Endothelial cell of umbilical vein (primary cell): ENCODE measurements around the gene BLID.

ENCODE experiments used
- EZH2 ChIP-seq: IDR thresholded peaks from 2 replicates; pipeline ENCODE4 v1.6.1; 2012; ENCODE audit warnings: borderline replicate concordance, low read depth, mild to moderate bottlenecking, moderate library complexity, low read length, inconsistent platforms; ENCODE audit not compliant: severe bottlenecking
- GATA2 ChIP-seq: IDR thresholded peaks from 2 replicates; pipeline ENCODE4 v1.7.0; 2011; ENCODE audit warnings: low read depth, mild to moderate bottlenecking, moderate library complexity, mixed read lengths, low read length; ENCODE audit not compliant: insufficient read length, insufficient read depth
- POLR2A ChIP-seq: IDR thresholded peaks from 2 replicates; pipeline ENCODE4 v1.6.1; 2012; ENCODE audit warnings: low read depth, mild to moderate bottlenecking, control low read depth, low read length
- POLR2AphosphoS5 ChIP-seq: IDR thresholded peaks from 2 replicates; pipeline ENCODE4 v1.6.1; 2012; ENCODE audit warnings: low read depth, mild to moderate bottlenecking, control low read depth, low read length, moderate library complexity; ENCODE audit not compliant: insufficient read depth
- TF ChIP-seq, protein P1 (sequence below), 2 donors: IDR thresholded peaks; 1 replicate in 1 of 2; 2 replicates in 1 of 2; pipeline ENCODE4 v1.5.1; 2011; ENCODE audit warnings: low read length in 2 of 2, mild to moderate bottlenecking in 2 of 2, moderate library complexity in 2 of 2, control low read depth in 1 of 2, inconsistent platforms in 1 of 2, low read depth in 1 of 2; ENCODE audit not compliant: insufficient read depth in 1 of 2; ENCODE audit errors: extremely low read depth in 1 of 2
- TF ChIP-seq, protein P2 (sequence below): IDR thresholded peaks from 2 replicates; pipeline ENCODE4 v1.6.1; 2011; ENCODE audit not compliant: insufficient read depth, insufficient read length

DNA sequence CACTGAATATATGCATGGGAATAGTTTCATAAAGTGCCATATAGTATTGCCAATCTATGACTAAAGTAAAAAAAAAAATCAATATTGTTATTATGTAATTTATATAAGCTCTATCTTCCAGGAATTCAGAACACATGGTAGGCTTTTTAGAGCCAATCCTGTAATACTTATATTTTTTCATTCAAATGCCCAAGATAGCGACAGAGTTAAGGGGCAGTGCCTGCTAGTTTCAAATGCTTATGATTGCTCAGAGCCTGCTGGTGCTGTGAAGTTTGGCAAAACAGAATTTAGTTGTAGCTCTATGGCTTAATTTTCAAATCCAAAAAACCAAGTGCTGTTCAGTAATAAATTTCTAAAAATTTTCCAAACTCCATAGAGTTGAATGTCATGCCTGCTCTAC, 39.0 kb upstream of the BLID start:
- TF ChIP-seq, protein P1, sequence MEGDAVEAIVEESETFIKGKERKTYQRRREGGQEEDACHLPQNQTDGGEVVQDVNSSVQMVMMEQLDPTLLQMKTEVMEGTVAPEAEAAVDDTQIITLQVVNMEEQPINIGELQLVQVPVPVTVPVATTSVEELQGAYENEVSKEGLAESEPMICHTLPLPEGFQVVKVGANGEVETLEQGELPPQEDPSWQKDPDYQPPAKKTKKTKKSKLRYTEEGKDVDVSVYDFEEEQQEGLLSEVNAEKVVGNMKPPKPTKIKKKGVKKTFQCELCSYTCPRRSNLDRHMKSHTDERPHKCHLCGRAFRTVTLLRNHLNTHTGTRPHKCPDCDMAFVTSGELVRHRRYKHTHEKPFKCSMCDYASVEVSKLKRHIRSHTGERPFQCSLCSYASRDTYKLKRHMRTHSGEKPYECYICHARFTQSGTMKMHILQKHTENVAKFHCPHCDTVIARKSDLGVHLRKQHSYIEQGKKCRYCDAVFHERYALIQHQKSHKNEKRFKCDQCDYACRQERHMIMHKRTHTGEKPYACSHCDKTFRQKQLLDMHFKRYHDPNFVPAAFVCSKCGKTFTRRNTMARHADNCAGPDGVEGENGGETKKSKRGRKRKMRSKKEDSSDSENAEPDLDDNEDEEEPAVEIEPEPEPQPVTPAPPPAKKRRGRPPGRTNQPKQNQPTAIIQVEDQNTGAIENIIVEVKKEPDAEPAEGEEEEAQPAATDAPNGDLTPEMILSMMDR (IDR thresholded peaks at IDR 0.05; ENCODE audit: extremely low read depth in 1 of 2, insufficient read depth in 1 of 2, low read depth in 1 of 2, low read length in 2 of 2): no peak
- TF ChIP-seq POLR2A (no peak), POLR2AphosphoS5 (no peak), GATA2 (no peak), EZH2 (no peak)
- TF ChIP-seq, protein P2, sequence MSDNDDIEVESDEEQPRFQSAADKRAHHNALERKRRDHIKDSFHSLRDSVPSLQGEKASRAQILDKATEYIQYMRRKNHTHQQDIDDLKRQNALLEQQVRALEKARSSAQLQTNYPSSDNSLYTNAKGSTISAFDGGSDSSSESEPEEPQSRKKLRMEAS: no peak
